Uterus (tissue), 4 donors: ENCODE data around the gene PRTFDC1. TPM values are rescaled to one million over a fixed set of nuclear protein-coding genes. Genes with fewer than 3 reads are reported as not detected.

ENCODE experiments used
- DNase-seq, 2 donors: peaks; one replicate each; pipeline ENCODE4 v3.0.0-alpha.2; 2019 to 2020
- H3K27ac ChIP-seq, 2 donors: fragments of 200-600 bp; sonication (generic); 1 replicate in 1 of 2; 2 replicates in 1 of 2; pipeline ENCODE4 v1.5.1; 2016 to 2018
- H3K27me3 ChIP-seq, 2 donors: fragments of 200-600 bp; sonication (generic); one replicate each; pipeline ENCODE4 v1.5.1; 2018 to 2019; ENCODE audit warnings: control low read depth in 1 of 2
- H3K36me3 ChIP-seq, 2 donors: fragments of 200-600 bp; sonication (generic); one replicate each; pipeline ENCODE4 v1.5.1; 2019; ENCODE audit warnings: control low read depth in 1 of 2
- H3K4me1 ChIP-seq, 2 donors: fragments of 200-600 bp; sonication (generic); one replicate each; pipeline ENCODE4 v1.5.1; 2018 to 2019; ENCODE audit warnings: control low read depth in 1 of 2
- H3K4me3 ChIP-seq, 2 donors: fragments of 200-600 bp; sonication (generic); 1 replicate in 1 of 2; 2 replicates in 1 of 2; pipeline ENCODE4 v1.5.1; 2018 to 2019; ENCODE audit warnings: mild to moderate bottlenecking in 1 of 2
- H3K9me3 ChIP-seq, 2 donors: fragments of 200-600 bp; sonication (generic); one replicate each; pipeline ENCODE4 v1.5.1; 2019; ENCODE audit warnings: control low read depth in 1 of 2
- POLR2A ChIP-seq, 2 donors: fragments of 450-650 bp; IDR thresholded peaks; one replicate each; pipeline ENCODE4 v1.6.1; 2016; ENCODE audit warnings: antibody characterized with exemption in 2 of 2, mild to moderate bottlenecking in 1 of 2, moderate library complexity in 1 of 2
- intact Hi-C: fragments of 100-400 bp; cut with DNase I; formaldehyde crosslinking; loops from one replicate; pipeline ENCODE4 v1.15.1; 2023; ENCODE audit warnings: low total_unique reads
- total RNA-seq, 4 donors: library from RNA; depleted of rRNA in 3 of 4; stranded (reverse); fragments of >200 nt in 3 of 4; gene quantifications; one replicate each; pipeline versions ENCODE4 v1.1.0 to v1.2.4, GENCODE V29; 2014 to 2023
- TF ChIP-seq, protein P1 (sequence below), 4 experiments: fragments of 200-600 bp in 2 of 4; fragments of 450-650 bp in 2 of 4; sonication (generic) in 2 of 4; IDR thresholded peaks; one replicate each; pipeline ENCODE4 v1.5.1; 2016 to 2019; ENCODE audit warnings: antibody characterized with exemption in 4 of 4, mild to moderate bottlenecking in 2 of 4, moderate library complexity in 1 of 4
- donor health status: DM: yes; HTN: yes; CAD: no.

PRTFDC1 gene
- total RNA-seq, 4 donors from 2014 or later: 1.3 to 38.7 (median 20.3) TPM

DNA sequence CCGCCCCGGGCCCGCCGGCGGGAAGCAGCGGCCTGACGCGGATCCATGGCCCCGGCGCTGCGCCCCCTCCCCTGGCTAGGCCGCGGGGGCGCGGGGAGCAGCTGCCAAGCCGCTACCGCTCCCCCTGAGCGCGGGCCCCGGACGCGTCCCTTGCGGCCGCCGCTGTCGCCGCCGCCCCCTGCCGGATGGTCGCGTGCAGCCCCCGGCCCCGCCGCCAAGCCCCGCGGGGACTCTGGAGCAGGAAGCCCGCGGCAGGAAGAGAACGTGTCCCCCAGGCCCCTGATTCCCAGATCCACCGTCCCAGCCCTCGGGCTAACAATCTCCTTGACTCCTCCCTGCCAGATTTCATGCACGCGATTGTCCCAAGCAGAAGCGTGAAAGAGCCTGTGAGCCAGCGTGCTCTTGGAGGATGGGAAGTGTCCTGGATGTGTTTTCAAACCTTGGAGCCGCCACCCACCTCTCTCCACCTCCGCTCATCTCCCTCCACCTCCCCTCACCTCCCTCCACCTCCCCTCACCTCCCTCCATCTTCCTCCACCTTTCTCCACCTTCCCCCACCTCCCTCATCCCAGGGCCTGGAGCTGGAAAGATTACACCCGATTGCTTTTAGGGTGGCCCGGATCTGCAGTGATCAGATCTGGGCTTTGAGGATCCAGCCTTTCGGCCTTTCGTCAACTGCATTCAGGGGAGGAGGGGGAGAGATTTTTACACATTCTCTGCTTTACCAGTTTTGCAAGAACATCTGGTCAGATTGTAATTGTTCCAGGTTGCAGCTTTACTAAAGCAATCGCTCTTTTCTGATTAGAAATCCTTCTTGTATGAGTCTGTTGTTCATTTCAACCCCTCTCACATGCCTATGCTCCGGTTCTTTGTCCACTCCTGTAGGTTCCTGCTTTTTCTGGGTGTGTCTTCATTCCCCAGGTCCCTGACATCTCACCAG is 570 bp upstream of the PRTFDC1 start:
- Histone ChIP-seq H3K4me3 (peak overlapping the region; percentile 52 to 66), H3K27ac (peak overlapping the region; percentile 92 to 95), H3K27me3 (no peaks in the 10 kb centered on the region), H3K9me3 (no peaks in the 10 kb centered on the region), H3K36me3 (no peaks in the 10 kb centered on the region), H3K4me1 (no peaks in the 10 kb centered on the region)
- DNase-seq: peak; percentile 59 to 60
- TF ChIP-seq, protein P1, sequence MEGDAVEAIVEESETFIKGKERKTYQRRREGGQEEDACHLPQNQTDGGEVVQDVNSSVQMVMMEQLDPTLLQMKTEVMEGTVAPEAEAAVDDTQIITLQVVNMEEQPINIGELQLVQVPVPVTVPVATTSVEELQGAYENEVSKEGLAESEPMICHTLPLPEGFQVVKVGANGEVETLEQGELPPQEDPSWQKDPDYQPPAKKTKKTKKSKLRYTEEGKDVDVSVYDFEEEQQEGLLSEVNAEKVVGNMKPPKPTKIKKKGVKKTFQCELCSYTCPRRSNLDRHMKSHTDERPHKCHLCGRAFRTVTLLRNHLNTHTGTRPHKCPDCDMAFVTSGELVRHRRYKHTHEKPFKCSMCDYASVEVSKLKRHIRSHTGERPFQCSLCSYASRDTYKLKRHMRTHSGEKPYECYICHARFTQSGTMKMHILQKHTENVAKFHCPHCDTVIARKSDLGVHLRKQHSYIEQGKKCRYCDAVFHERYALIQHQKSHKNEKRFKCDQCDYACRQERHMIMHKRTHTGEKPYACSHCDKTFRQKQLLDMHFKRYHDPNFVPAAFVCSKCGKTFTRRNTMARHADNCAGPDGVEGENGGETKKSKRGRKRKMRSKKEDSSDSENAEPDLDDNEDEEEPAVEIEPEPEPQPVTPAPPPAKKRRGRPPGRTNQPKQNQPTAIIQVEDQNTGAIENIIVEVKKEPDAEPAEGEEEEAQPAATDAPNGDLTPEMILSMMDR (IDR thresholded peaks at IDR 0.05): peak in 1 of 4 experiments; percentile 41
- TF ChIP-seq POLR2A (IDR thresholded peaks at IDR 0.05): peak in 1 of 2 donors; percentile 19
- intact Hi-C loops: loop anchor here (10.0 kb wide), 1 partner anchor 228 kb away; the partner anchor contains the start of gene ARHGAP21

DNA sequence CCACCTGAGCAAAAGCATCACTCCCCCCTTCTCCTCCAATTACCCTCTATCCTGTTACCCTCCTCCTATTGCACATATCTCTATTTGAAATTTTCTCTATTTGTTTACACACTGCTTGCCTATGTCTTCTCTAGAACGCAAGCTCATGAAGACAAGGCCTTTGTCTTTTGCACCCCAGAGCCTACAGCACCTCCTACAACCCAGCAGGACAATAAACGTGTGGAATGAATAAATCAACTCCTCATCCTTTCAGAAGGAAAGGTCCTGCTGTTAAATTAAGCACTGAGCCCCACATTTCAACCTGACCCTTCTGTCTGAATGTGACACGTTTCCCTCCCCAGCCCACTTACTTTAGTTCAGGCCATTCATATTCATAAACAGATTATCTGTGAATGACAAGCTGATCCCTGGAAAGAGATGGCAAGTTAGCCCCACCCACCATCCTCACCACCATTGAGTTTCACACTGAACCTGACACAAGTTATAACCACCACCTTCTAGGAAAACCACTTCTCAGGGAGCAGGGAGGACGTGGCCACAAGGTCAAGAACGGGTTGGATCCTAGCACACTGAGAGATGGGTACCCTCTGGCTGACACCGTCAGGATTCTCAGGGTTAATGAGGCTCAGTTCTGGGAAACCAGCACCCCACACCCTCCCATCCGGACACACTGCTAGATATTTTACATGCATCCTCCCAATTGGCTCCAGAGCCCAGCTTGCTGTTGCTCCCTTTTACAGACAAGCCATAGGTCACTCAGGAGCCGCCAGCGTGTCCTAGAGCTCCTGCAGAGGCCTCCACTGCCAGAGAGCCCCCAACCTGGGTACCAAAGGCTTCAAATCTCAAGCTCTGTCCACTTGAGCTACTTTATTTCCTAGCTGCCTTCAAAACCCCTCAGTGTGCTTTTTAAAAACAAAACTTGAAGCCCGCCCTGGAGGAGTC is 934 bp downstream of the PRTFDC1 start:
- Histone ChIP-seq H3K27ac (peak overlapping the region; percentile 92 to 95), H3K9me3 (no peaks in the 10 kb centered on the region), H3K4me3 (peak overlapping the region; percentile 52 to 66), H3K36me3 (no peaks in the 10 kb centered on the region), H3K4me1 (no peaks in the 10 kb centered on the region), H3K27me3 (no peaks in the 10 kb centered on the region)
- TF ChIP-seq, protein P1 (IDR thresholded peaks at IDR 0.05): no peak
- TF ChIP-seq POLR2A (IDR thresholded peaks at IDR 0.05): no peak
- DNase-seq: peak; percentile 41 to 49
- intact Hi-C loops: loop anchor here (10.0 kb wide), 1 partner anchor 227 kb away; the partner anchor contains the start of gene ARHGAP21

DNA sequence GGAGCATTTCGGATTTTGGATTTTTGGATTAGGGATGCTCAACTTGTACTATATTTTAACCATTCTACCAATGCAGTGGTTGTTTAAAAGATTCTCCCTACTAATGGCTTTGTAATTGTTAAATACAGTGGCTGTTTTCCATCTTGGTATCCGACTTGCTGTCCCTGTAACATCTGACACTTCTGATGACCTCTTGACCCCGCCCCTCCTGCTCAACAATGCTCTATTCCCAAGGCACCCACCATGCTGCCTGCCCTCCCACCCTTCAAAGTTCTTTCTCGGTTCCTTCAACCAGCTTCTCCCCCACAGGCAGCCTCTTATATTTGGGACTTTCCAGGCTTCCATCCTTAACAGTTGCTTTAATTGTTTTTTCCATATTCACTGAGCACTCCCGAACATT is 2.0 kb downstream of the PRTFDC1 start:
- no peaks in the 10 kb centered on the region for H3K9me3 ChIP-seq
- intact Hi-C loops: loop anchor here (10.0 kb wide), 1 partner anchor 226 kb away; the partner anchor contains the start of gene ARHGAP21
- TF ChIP-seq POLR2A (IDR thresholded peaks at IDR 0.05): no peak
- TF ChIP-seq, protein P1 (IDR thresholded peaks at IDR 0.05): no peak
- no peaks in the 10 kb centered on the region for H3K4me1 ChIP-seq
- no peak overlapping the region for H3K4me3 ChIP-seq
- H3K36me3 ChIP-seq: no peaks in the 10 kb centered on the region
- no peak for DNase-seq
- H3K27me3 ChIP-seq: no peaks in the 10 kb centered on the region
- H3K27ac ChIP-seq: no peak overlapping the region

DNA sequence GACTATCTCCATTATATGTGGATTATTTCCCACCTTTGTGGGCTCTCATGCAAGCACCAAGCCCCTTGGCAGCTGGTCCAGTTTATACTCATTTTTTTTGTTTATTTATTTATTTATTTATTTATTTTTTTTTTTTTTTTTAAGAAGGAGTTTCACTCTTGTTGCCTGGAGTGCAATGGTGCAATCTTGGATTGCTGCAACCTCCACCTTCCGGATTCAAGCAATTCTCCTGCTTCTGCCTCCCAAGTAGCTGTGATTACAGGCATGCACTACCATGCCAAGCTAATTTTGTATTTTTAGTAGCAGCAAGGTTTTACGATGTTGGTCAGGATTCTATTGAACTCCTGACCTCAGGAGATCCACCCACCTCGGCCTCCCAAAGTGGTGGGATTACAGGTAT is 2.8 kb downstream of the PRTFDC1 start:
- no peak for DNase-seq
- Histone ChIP-seq H3K27ac (peak overlapping the region in 1 of 2 donors; percentile 9), H3K27me3 (no peaks in the 10 kb centered on the region), H3K4me3 (no peak overlapping the region), H3K4me1 (no peaks in the 10 kb centered on the region), H3K36me3 (no peaks in the 10 kb centered on the region), H3K9me3 (no peaks in the 10 kb centered on the region)
- intact Hi-C loops: loop anchor here (10.0 kb wide), 1 partner anchor 225 kb away; the partner anchor contains the start of gene ARHGAP21
- TF ChIP-seq POLR2A (IDR thresholded peaks at IDR 0.05): no peak
- TF ChIP-seq, protein P1 (IDR thresholded peaks at IDR 0.05): no peak
